ENCODE results near the gene SLC6A8.

Gene SLC6A8

DNA sequence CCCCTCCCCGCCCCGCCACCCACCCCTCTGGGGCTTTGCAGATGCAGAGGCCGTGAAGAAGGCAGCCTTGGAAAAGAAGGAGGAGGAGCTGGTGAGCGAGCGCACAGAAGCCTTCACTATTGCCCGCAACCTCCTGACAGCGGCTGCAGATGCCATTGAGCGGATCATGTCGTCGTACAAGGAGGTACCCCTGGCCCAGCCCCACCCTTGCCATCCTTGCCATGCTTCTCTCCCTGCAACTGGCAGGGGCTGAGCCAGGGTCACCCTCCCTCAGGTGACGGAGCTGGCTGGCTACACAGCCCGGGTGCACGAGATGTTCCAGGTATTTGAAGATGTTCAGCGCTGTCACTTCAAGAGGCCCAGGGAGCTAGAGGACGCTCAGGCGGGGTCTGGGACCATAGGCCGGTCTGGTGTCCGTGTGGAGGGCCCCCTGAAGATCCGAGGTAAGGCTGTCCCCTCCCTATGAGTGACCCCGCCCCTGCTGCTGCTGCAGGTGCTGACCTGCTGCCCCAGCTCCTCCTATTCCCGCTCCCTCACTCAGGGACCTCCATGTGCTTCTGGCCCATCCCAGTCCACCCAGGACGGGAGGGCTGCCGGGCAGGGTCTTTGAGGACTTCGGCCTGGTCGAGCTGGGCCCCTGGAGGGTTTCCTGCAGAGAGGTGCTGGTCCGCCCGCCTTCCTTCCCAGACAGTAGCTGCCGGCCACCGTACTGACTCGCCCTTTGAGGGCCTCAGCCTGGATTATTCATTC is 48.5 kb downstream of the SLC6A8 start:
- TF ChIP-seq, protein P1, sequence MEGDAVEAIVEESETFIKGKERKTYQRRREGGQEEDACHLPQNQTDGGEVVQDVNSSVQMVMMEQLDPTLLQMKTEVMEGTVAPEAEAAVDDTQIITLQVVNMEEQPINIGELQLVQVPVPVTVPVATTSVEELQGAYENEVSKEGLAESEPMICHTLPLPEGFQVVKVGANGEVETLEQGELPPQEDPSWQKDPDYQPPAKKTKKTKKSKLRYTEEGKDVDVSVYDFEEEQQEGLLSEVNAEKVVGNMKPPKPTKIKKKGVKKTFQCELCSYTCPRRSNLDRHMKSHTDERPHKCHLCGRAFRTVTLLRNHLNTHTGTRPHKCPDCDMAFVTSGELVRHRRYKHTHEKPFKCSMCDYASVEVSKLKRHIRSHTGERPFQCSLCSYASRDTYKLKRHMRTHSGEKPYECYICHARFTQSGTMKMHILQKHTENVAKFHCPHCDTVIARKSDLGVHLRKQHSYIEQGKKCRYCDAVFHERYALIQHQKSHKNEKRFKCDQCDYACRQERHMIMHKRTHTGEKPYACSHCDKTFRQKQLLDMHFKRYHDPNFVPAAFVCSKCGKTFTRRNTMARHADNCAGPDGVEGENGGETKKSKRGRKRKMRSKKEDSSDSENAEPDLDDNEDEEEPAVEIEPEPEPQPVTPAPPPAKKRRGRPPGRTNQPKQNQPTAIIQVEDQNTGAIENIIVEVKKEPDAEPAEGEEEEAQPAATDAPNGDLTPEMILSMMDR (IDR thresholded peaks at IDR 0.05; ENCODE audit: low read depth, low read length): no peak
- no peak for TF ChIP-seq EZH2phosphoT487 (IDR thresholded peaks at IDR 0.05; ENCODE audit: low read depth)
- Histone ChIP-seq H2AFZ (ENCODE audit: low read depth, low read length) (no peak overlapping the region), H3K27me3 (ENCODE audit: low read depth, low read length) (no peaks in the 10 kb centered on the region), H4K20me1 (ENCODE audit: insufficient read depth, low read length) (0 out of 2 replicates have a peak, but pooled peaks cover 2% of the 10 kb centered on the region), H3K9ac (ENCODE audit: low read length) (no peak overlapping the region), H3K79me2 (ENCODE audit: low read length) (no peaks in the 10 kb centered on the region), H3K4me3 (ENCODE audit: low read length) (no peak overlapping the region), H3K4me1 (ENCODE audit: low read length) (peaks cover 7% of the 10 kb centered on the region), H3K9me3 (ENCODE audit: insufficient read depth, low read length) (no peaks in the 10 kb centered on the region), H3K4me2 (ENCODE audit: low read length) (no peak overlapping the region), H3K36me3 (replicated peaks; ENCODE audit: low read depth, low read length) (peaks cover 14% of the 10 kb centered on the region), H3K27ac (ENCODE audit: low read length) (no peak overlapping the region)

DNA sequence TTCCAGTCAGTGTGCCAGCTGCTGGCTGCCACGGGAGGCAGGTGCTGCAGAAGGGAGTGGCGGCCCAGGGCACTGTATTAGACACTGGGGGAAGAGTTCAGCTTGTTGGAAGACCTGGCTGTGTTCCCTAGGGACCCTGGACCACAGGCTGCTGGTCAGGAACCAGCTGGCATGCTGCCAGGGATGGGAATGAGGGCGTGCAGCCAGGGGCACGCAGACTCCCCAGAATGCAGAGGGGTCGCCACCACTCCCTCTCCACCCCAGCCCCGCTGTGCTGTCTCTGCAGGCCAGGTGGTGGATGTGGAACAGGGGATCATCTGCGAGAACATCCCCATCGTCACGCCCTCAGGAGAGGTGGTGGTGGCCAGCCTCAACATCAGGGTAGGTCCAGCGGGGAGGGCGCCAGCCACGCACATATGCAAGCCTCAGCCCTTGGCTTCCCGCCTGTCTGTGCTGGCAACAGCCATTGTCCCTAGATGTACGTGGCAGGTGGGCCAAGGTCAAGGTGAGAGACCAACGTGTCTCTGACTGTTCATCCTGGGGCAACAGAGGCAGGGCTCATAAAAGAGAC is 49.2 kb downstream of the SLC6A8 start:
- Histone ChIP-seq H2AFZ (ENCODE audit: low read depth, low read length) (no peak overlapping the region), H3K9me3 (ENCODE audit: insufficient read depth, low read length) (no peaks in the 10 kb centered on the region), H4K20me1 (ENCODE audit: insufficient read depth, low read length) (0 out of 2 replicates have a peak, but pooled peaks cover 2% of the 10 kb centered on the region), H3K4me1 (ENCODE audit: low read length) (peaks cover 7% of the 10 kb centered on the region), H3K27me3 (ENCODE audit: low read depth, low read length) (no peaks in the 10 kb centered on the region), H3K36me3 (replicated peaks; ENCODE audit: low read depth, low read length) (peaks cover 6% of the 10 kb centered on the region), H3K4me3 (ENCODE audit: low read length) (no peak overlapping the region), H3K4me2 (ENCODE audit: low read length) (no peak overlapping the region), H3K9ac (ENCODE audit: low read length) (no peak overlapping the region), H3K79me2 (ENCODE audit: low read length) (no peaks in the 10 kb centered on the region), H3K27ac (ENCODE audit: low read length) (no peak overlapping the region)
- TF ChIP-seq EZH2phosphoT487 (IDR thresholded peaks at IDR 0.05; ENCODE audit: low read depth): no peak
- TF ChIP-seq, protein P1 (IDR thresholded peaks at IDR 0.05; ENCODE audit: low read depth, low read length): no peak

DNA sequence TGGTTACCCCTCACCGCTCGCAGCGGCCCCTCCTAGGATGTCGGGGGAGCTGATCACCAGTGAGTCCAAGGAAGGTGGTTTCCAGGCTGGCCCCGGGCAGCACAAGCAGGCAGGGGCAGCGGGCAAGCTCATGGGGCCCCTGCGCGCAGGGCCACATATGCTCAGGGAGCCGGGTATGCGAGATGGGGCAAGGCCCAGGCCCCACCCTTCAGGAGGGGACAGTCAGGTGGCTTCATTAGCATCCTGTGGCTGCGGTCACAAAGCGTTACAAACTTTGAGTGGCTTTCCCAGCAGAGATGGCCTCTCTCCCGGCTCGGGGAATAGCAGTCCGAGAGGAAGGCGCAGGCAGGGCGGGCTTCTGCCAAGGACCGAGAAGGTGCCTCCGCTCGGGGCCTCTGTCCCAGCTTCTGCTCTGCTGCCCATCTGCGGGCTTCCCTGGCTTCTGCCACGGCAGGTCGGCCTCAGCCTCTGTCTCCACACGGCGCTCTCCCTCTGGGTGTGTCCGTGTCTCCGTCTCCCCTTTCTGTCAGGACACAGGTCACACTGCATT is 50.4 kb downstream of the SLC6A8 start:
- H3K27me3 ChIP-seq (ENCODE audit: low read depth, low read length): no peaks in the 10 kb centered on the region
- H3K9ac ChIP-seq (ENCODE audit: low read length): no peak overlapping the region
- no peak overlapping the region for H2AFZ ChIP-seq (ENCODE audit: low read depth, low read length)
- TF ChIP-seq EZH2phosphoT487 (IDR thresholded peaks at IDR 0.05; ENCODE audit: low read depth): no peak
- TF ChIP-seq, protein P1 (IDR thresholded peaks at IDR 0.05; ENCODE audit: low read depth, low read length): no peak
- H3K4me2 ChIP-seq (ENCODE audit: low read length): no peak overlapping the region
- no peaks in the 10 kb centered on the region for H3K9me3 ChIP-seq (ENCODE audit: insufficient read depth, low read length)
- H3K36me3 ChIP-seq (replicated peaks; ENCODE audit: low read depth, low read length): peaks cover 3% of the 10 kb centered on the region
- no peaks in the 10 kb centered on the region for H3K79me2 ChIP-seq (ENCODE audit: low read length)
- H4K20me1 ChIP-seq (ENCODE audit: insufficient read depth, low read length): 0 out of 2 replicates have a peak, but pooled peaks cover 2% of the 10 kb centered on the region
- H3K27ac ChIP-seq (ENCODE audit: low read length): no peak overlapping the region
- H3K4me3 ChIP-seq (ENCODE audit: low read length): no peak overlapping the region
- H3K4me1 ChIP-seq (ENCODE audit: low read length): peaks cover 7% of the 10 kb centered on the region

DNA sequence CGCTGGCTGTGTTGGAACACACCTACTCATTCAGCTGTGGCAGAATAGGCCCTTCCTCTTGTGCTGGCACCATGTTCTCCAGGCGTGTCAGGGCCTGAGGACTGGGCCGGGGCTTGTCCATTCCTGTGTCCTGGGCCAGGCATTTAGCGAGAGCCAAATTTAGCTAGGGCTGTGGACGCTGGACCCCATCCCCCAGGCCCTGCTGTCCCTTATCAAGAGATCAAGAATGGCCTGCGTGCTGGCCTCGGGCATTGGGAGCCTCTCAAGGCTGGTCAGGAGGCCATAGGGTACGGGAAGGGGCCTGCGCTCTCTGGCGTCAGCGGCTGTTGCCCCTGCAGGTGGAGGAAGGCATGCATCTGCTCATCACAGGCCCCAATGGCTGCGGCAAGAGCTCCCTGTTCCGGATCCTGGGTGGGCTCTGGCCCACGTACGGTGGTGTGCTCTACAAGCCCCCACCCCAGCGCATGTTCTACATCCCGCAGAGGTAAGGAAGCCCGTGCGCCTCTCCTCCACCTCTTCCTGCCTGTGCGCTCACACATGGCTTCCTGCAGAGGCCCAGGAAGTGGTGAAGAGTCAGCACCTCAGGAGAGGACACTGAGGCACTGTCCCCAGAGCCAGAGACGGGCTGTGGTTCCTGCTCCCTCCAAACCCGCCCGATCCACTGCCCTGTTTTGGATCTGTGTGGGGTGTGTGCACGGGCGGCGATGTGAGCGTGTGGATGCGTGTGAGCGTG is 52.2 kb downstream of the SLC6A8 start:
- Histone ChIP-seq H3K4me1 (ENCODE audit: low read length) (peaks cover 7% of the 10 kb centered on the region), H4K20me1 (ENCODE audit: insufficient read depth, low read length) (0 out of 2 replicates have a peak, but pooled peaks cover 2% of the 10 kb centered on the region), H3K4me2 (ENCODE audit: low read length) (no peak overlapping the region), H3K27ac (ENCODE audit: low read length) (no peak overlapping the region), H2AFZ (ENCODE audit: low read depth, low read length) (no peak overlapping the region), H3K79me2 (ENCODE audit: low read length) (no peaks in the 10 kb centered on the region), H3K27me3 (ENCODE audit: low read depth, low read length) (no peaks in the 10 kb centered on the region), H3K9me3 (ENCODE audit: insufficient read depth, low read length) (no peaks in the 10 kb centered on the region), H3K4me3 (ENCODE audit: low read length) (no peak overlapping the region), H3K36me3 (replicated peaks; ENCODE audit: low read depth, low read length) (peaks cover under 1% of the 10 kb centered on the region), H3K9ac (ENCODE audit: low read length) (no peak overlapping the region)
- TF ChIP-seq EZH2phosphoT487 (IDR thresholded peaks at IDR 0.05; ENCODE audit: low read depth): no peak
- TF ChIP-seq, protein P1 (IDR thresholded peaks at IDR 0.05; ENCODE audit: low read depth, low read length): no peak

Measured in OCI-LY3 (cell line).